ENCODE results near the gene TANK.
"Not testable (repeated sequence)": the region's sequence is repeated elsewhere in the genome, so short reads cannot be mapped to it uniquely, and the experiment has no call there.

The TANK gene

DNA sequence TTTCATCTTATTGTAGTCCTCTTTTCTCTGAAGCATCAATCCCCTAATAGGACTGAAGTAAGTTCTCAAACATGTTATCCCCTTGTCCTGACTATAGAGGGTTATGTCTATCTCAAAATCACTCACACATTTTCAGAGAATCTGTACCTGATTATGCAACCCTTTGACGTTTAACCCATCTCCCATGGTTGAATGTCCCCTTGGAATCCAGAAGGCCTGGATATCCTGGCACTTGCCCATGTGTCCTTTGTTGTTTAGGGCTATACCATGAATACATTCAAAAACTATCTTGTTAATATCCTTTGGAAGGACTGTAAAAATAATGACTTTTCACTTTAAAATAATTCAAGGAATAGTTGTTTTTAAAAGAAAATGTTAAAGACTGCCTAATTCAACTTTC, 81.7 kb downstream of the TANK start:
- DNase-seq: no peak
- no peak overlapping the region for H2AFZ ChIP-seq (ENCODE audit: low read depth, low read length)
- no peaks in the 10 kb centered on the region for H3K27me3 ChIP-seq (ENCODE audit: insufficient read depth, low read length, poor library complexity)
- peaks cover 24% of the 10 kb centered on the region for H3K79me2 ChIP-seq (ENCODE audit: insufficient read depth, low read length)
- TF ChIP-seq CTCF (IDR thresholded peaks at IDR 0.05; ENCODE audit: borderline replicate concordance, extremely low read depth, low read length, poor library complexity, severe bottlenecking) (no peak), EZH2 (IDR thresholded peaks at IDR 0.05; ENCODE audit: borderline replicate concordance, low read depth, low read length, severe bottlenecking) (no peak)
- H3K4me3 ChIP-seq (ENCODE audit: low read depth in 1 of 2, low read length in 2 of 2): no peak overlapping the region
- no peaks in the 10 kb centered on the region for H3K9me3 ChIP-seq (ENCODE audit: insufficient read depth, low read length, severe bottlenecking)
- no peak for ATAC-seq (ENCODE audit: insufficient read depth, low read depth)
- H3K9ac ChIP-seq (ENCODE audit: low read depth, low read length): no peak overlapping the region
- no peaks in the 10 kb centered on the region for H4K20me1 ChIP-seq (ENCODE audit: insufficient read depth, low read length)
- no peak overlapping the region for H3K27ac ChIP-seq (ENCODE audit: low read length)
- H3K4me1 ChIP-seq (ENCODE audit: insufficient read depth, low read length): peaks cover 32% of the 10 kb centered on the region
- peaks cover 11% of the 10 kb centered on the region for H3K36me3 ChIP-seq (ENCODE audit: insufficient read depth, low read length)
- no peak overlapping the region for H3K4me2 ChIP-seq (ENCODE audit: insufficient read depth, low read length)

GRCh38 chr2:161243312-161243711, 83.1 kb downstream of the TANK start:
- Histone ChIP-seq H4K20me1 (ENCODE audit: insufficient read depth, low read length) (no peaks in the 10 kb centered on the region), H3K4me2 (ENCODE audit: insufficient read depth, low read length) (peak overlapping the region; percentile 84), H3K79me2 (ENCODE audit: insufficient read depth, low read length) (peaks cover 22% of the 10 kb centered on the region), H2AFZ (ENCODE audit: low read depth, low read length) (peak overlapping the region; percentile 76), H3K9me3 (ENCODE audit: insufficient read depth, low read length, severe bottlenecking) (no peaks in the 10 kb centered on the region), H3K4me1 (ENCODE audit: insufficient read depth, low read length) (peaks cover 32% of the 10 kb centered on the region), H3K36me3 (ENCODE audit: insufficient read depth, low read length) (peaks cover 4% of the 10 kb centered on the region; the same call in 1 of the 2 replicates), H3K27ac (ENCODE audit: low read length) (peak overlapping the region; percentile 73), H3K9ac (ENCODE audit: low read depth, low read length) (peak overlapping the region; percentile 72), H3K27me3 (ENCODE audit: insufficient read depth, low read length, poor library complexity) (no peaks in the 10 kb centered on the region), H3K4me3 (ENCODE audit: low read depth in 1 of 2, low read length in 2 of 2) (peak overlapping the region; percentile 57 to 64; a peak in 3 of 4 replicates)
- no peak for TF ChIP-seq CTCF (IDR thresholded peaks at IDR 0.05; ENCODE audit: borderline replicate concordance, extremely low read depth, low read length, poor library complexity, severe bottlenecking)
- no peak for TF ChIP-seq EZH2 (IDR thresholded peaks at IDR 0.05; ENCODE audit: borderline replicate concordance, low read depth, low read length, severe bottlenecking)
- ATAC-seq (ENCODE audit: insufficient read depth, low read depth) (peak; percentile 4; the same call in 1 of the 3 replicates), DNase-seq (peak; percentile 32)

DNA sequence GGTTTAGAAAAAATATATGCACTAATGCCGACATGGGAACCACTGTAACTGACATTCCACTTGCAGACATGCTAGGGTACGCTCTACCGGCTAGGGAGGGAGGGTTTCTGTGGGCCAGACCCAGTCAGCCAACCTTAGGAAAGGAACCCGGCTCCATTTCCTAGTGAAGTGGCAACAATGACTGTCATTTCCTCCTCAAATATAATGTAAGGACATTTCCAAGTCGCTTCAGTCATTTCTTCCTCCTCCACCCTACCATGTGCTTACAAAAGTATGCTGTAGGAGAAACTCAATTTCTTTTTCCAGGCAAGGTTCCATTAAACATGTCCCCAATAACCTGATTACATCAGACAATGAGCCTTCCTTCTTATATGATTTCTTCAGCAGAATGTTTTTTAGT, 83.7 kb downstream of the TANK start:
- Histone ChIP-seq H3K79me2 (ENCODE audit: insufficient read depth, low read length) (peaks cover 22% of the 10 kb centered on the region), H3K36me3 (ENCODE audit: insufficient read depth, low read length) (peaks cover 4% of the 10 kb centered on the region; the same call in 1 of the 2 replicates), H3K4me1 (ENCODE audit: insufficient read depth, low read length) (peaks cover 32% of the 10 kb centered on the region), H3K9me3 (ENCODE audit: insufficient read depth, low read length, severe bottlenecking) (no peaks in the 10 kb centered on the region), H3K9ac (ENCODE audit: low read depth, low read length) (peak overlapping the region; percentile 72), H3K27me3 (ENCODE audit: insufficient read depth, low read length, poor library complexity) (no peaks in the 10 kb centered on the region), H3K4me3 (ENCODE audit: low read depth in 1 of 2, low read length in 2 of 2) (peak overlapping the region; percentile 57 to 64), H3K4me2 (ENCODE audit: insufficient read depth, low read length) (peak overlapping the region; percentile 84), H3K27ac (ENCODE audit: low read length) (peak overlapping the region; percentile 73), H2AFZ (ENCODE audit: low read depth, low read length) (peak overlapping the region; percentile 76), H4K20me1 (ENCODE audit: insufficient read depth, low read length) (no peaks in the 10 kb centered on the region)
- ATAC-seq (ENCODE audit: insufficient read depth, low read depth): peak; percentile 29; the same call in 2 of the 3 replicates
- peak; percentile 39 for DNase-seq
- TF ChIP-seq EZH2 (IDR thresholded peaks at IDR 0.05; ENCODE audit: borderline replicate concordance, low read depth, low read length, severe bottlenecking) (no peak), CTCF (IDR thresholded peaks at IDR 0.05; ENCODE audit: borderline replicate concordance, extremely low read depth, low read length, poor library complexity, severe bottlenecking) (no peak)

DNA sequence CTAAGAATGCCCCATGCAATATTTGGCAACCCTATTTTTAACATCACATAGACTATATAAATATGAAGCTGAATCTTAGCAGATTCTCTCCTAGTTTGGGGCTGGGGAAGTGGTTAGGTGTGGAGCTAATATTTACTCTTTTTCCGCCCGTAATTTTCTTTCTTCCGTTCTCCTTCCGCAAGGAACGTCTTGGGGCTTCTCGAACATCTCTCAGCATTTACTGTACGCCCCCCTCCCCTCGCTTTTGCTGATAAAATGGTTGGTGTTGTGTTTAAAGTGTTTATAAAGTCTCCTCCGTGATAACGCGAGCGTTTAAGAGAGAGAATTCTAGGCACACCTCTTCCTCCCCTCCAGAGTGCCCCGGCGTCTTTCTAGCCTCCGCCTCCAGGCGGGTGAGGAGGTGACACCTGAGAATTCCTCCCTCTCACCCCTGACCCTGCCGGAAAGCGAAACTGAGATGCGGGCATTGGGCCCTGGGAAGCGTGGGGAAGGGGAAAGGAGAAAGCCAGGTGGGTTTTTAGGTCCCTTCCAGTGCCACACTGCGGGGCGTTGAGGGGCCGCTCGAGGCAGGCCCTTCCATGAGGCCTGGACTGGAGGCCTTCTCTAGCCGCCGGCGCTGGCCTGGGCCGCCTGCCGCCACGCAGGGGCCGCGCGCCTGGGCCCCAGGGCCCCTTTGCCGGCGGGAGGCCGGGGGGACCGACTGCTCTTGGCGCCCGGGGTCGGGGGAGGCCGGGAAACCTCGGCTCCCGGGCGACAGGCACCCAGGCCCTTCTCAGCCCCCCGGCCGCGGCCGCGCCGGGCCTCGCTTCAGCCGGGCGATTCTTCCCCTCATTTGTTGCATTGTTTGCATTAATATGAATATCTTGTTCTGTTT, 84.4 kb downstream of the TANK start:
- Histone ChIP-seq H3K4me1 (ENCODE audit: insufficient read depth, low read length) (peaks cover 32% of the 10 kb centered on the region), H3K4me2 (ENCODE audit: insufficient read depth, low read length) (peak overlapping the region; percentile 84), H3K4me3 (ENCODE audit: low read depth in 1 of 2, low read length in 2 of 2) (peak overlapping the region; percentile 57 to 64), H3K27ac (ENCODE audit: low read length) (peak overlapping the region; percentile 73), H3K79me2 (ENCODE audit: insufficient read depth, low read length) (peaks cover 22% of the 10 kb centered on the region), H3K9ac (ENCODE audit: low read depth, low read length) (peak overlapping the region; percentile 72), H2AFZ (ENCODE audit: low read depth, low read length) (peak overlapping the region; percentile 76)
- not testable (repeated sequence) for H3K36me3 ChIP-seq (ENCODE audit: insufficient read depth, low read length); H4K20me1 ChIP-seq (ENCODE audit: insufficient read depth, low read length); H3K27me3 ChIP-seq (ENCODE audit: insufficient read depth, low read length, poor library complexity); H3K9me3 ChIP-seq (ENCODE audit: insufficient read depth, low read length, severe bottlenecking)
- ATAC-seq (ENCODE audit: insufficient read depth, low read depth) (peak; percentile 95), DNase-seq (peak; percentile 90)
